GM18951 (cell line): ENCODE results near the gene GSPT1.
"Not testable (repeated sequence)": the region's sequence is repeated elsewhere in the genome, so short reads cannot be mapped to it uniquely, and the experiment has no call there.

ENCODE experiments used
- POLR2A ChIP-seq: IDR thresholded peaks from 4 replicates; pipeline ENCODE4 v1.6.1; 2011; ENCODE audit warnings: mild to moderate bottlenecking; ENCODE audit not compliant: insufficient read length, insufficient read depth; ENCODE audit errors: extremely low read depth
- in situ Hi-C: fragments of 300-500 bp; cut with MboI; formaldehyde crosslinking; loops from one replicate; pipeline ENCODE4 v1.12.0; 2022; ENCODE audit warnings: low sequenced_read_pairs, mixed read lengths, inconsistent platforms; ENCODE audit not compliant: unreplicated experiment

The GSPT1 gene

DNA sequence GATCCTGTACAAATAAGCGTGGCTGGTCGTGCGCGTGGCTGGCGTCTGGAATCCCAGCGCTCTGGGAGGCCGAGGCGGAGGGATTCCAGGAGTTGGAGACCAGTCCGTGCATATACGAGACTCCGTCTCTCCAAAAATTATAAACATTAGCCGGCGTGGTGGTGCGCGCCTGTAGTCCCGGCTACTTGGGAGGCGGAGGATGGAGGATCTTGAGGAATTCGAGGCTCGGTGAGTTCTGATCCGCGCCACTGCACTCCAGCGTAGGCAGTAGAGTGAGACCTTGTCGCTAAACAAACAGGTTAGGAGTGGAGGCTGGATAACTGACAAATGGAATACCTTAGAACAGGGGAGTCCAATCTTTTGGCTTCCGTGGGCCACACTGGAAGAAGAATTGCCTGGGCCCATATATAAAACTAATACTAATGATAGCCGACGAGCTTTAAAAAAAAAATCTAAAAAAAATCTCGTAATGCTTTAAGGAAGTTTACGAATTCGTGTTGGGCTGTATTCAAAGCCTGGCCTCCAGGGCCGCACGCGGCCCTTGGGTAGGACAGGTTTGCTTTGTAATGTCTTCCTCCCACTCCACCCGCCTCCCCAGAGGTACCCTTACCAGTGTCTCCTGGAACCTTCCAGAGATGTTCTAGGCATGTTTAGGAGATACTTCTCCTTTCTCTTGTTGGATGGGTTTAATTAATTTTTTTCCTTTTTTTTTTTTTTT is 63.5 kb downstream of the GSPT1 start:
- no peak for TF ChIP-seq POLR2A
- in situ Hi-C loops: no loop called here

DNA sequence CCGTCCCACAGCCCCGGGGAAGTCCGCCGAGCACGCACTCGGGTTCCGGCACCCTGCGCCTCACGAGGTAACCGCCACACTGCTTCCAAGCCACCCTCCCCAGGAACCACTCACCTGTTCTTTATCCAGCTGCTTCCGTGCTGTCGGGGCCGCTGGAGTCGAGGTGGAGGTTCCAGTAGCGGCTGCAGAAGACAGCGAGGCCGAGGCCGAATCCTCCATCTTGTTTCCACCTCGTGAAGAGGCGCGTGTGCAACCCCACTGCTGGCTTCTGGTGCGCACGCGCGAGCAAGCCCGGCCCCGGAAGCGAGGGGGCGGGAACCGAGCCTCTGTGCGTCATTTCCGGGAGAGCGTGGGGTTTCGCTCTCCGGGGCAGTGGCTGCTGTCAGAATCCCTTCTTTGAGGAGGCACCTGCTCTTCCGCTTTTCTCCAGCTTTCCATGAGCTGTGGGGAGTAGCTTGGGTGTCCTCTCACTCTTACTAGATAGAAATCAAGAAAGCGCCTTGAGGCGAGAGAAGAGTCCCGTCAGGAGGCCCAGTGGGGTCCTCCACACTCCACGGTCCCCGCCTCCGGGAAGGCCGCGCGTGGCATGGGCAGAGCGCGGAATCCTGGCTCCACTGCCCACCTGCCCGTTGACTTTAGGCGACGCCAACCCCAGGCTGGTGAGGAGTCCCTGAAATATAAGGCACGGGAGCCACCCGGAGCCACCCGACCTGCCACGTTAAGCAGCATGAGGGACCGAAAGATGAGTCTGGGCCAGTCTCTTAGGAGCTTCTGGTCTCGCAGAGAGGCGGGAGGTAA is 64.3 kb downstream of the GSPT1 start, which contains the start of gene RSL1D1:
Gene RSL1D1 (minus strand): TSS at position 249 of the 798 bp plus-strand sequence. CDS start 30 bp downstream, at position 219.
- in situ Hi-C loops: no loop called here
- TF ChIP-seq POLR2A: peak; percentile 98

DNA sequence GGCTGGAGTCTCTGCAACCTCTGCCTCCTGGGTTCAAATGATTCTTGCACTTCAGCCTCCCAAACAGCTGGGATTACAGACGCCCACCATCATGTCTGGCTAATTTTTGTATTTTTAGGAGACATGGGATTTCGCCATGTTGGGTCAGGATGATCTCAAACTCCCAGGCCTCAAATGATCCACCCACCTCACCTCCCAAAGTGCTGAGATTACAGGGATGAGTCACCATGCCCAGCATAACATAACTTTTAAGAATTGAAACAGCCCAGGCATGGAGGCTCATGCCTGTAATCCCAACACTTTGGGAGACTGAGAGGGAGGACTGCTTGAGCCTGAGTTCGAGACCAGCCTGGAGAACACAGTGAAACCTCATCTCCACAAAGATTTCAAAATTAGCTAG is 66.9 kb downstream of the GSPT1 start:
- TF ChIP-seq POLR2A: no peak
- in situ Hi-C loops: no loop called here

DNA sequence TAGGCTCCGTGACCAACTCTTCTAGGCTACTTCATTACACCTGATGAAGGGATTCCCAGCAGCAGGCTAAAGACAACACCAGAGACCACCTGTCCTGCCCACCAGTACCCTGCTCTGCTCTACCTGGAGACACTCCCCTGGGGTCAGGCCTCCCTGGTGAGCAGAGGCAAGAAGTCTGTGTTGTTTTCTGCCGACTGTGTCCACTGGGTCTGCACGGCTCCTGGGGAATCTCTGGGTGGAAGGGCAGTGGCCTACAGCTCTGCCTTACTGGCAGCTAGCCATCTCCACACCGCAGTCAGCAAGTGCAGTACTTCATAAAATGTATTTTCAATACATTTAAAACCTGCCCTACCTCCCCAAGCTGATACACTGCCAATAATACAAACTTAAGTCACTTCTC is 71.3 kb downstream of the GSPT1 start:
- TF ChIP-seq POLR2A: no peak
- in situ Hi-C loops: no loop called here

DNA sequence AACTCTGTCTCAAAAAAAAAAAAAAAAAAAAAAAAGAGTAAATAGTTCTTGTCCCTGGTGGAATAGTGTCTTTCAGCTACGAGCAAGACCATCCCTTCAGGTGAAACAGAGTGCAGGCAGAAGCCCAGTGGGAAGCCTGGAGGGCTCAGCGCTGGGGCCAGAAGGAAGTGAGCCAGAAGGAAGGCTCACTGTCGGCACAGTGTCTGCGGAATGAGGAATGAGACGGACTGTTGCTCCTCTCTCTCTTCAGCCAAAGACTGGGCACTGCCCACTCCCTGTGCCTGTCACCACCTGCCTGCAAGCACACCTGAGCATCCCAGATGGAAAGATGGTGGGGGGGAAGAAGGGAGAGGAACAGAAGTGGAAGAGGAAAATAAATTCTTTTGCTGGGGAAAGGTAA is 71.9 kb downstream of the GSPT1 start:
- TF ChIP-seq POLR2A: no peak
- in situ Hi-C loops: no loop called here

DNA sequence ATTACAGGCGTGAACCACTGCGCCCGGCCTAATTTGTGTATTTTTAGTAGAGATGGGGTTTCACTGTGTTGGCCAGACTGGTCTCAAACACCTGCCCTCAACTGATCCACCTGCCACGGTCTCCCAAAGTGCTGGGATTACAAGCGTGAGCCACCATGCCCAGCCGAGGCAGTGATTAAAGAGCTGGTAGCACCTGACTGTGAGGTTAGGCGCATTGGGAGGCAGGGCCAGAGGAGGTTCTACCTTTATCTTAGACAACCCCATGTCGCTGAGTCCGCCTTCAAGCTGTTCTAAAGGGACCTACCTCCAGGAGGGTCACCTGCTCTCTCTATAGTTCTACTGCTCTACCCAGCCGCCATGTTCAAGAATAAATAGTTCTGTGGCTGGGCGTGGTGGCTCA is 72.5 kb downstream of the GSPT1 start:
- no peak for TF ChIP-seq POLR2A
- in situ Hi-C loops: no loop called here

DNA sequence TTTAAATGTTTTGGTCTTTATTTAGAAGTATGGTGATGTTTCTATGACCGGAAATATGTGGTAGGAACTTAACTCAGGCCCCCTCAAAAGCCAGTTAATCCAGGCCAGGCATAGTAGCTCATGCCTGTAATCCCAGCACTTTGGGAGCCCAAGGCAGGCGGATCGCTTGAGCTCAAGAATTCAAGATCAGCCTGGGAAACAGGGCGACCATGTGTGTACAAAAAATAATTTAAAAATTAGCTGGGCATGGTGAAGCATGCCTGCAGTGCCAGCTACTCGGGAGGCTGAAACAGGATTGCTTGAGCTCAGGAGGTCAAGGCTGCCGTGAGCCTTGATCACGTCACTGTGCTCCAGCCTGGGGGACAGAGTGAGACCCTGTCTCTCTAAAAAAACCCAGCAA is 74.7 kb downstream of the GSPT1 start:
- in situ Hi-C loops: no loop called here
- TF ChIP-seq POLR2A: no peak

DNA sequence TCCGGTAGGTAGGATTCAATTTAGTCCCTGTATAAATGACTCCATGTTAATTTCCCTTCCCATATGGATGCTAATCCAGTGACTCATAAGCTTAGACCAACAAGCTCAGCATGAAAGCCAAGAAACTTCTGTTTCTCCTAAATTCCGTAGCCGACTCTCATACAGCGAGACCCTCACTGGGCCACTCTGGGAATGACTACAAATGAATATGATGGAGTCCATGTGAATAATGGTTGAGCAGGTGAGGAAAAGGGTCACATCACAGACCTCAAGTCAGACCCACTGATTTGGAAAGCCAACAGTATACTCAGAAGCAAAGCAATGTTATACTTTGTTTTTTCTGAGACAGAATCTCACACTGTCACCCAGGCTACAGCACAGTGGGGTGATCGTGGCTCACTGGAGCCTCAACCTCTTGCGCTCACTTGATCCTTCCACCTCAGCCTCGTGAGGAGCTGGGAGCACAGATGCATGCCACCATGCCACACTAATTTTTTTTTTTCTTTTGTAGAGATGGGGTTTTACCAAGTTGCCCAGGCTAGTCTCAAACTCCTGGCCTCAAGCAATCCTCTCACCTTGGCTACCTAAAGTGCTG is 79.0 kb downstream of the GSPT1 start:
- in situ Hi-C loops: no loop called here
- TF ChIP-seq POLR2A: no peak

DNA sequence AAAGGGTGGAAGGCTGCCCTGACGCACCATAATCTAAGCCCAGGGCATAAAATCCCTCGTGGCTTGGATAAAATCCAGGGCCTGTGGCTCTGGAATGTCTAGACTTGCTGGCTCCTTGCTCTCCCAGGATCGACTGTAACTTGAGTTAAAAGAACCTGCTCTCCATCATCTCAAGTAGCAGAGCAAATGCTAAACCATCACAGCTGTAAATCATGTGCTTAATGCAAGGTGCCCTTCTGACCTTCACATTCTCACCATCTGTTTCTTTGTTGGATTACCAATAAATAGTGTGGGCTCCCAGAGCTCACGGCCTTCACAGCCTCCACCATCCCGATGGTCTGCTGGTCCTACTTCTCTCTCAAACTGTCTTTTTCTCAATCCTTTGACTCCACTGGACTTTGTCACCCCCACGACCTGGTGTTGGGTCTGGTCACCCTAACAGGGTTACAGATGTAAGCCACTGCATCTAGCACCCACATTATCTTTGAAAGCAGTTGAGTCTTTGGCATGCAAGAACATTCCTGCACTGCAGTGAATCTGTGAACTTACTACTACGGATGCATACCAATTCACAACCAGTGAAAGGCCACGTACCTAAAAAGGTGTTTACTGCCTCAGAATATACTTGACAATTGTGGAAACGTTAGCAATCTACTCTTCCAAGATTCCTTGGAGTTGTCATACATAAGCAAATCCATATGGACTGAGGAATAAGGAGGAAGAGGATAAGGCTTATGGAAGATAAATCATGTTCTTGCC is 79.7 kb downstream of the GSPT1 start:
- in situ Hi-C loops: no loop called here

DNA sequence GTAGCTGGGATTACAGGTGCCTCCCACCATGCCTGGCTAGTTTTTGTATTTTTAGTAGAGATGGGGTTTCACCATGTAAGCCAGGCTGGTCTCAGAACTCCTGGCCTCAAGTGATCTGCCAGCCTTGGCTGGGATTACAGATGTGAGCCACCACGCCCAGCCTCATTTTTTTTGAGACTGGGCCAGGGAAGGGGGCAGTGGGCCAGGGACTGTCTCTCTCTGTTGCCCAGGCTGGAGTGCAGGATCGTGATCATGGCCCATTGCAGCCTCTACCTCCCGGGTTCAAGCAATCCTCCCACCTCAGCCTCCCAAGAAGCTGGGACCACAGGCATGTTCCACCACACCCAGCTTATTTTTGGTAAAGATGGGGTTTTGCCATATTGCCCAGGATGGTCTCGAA is 80.4 kb downstream of the GSPT1 start:
- in situ Hi-C loops: no loop called here
- no peak for TF ChIP-seq POLR2A

More for the DNA sequence above, 79.7 kb downstream of the GSPT1 start:
- no peak for TF ChIP-seq POLR2A

DNA sequence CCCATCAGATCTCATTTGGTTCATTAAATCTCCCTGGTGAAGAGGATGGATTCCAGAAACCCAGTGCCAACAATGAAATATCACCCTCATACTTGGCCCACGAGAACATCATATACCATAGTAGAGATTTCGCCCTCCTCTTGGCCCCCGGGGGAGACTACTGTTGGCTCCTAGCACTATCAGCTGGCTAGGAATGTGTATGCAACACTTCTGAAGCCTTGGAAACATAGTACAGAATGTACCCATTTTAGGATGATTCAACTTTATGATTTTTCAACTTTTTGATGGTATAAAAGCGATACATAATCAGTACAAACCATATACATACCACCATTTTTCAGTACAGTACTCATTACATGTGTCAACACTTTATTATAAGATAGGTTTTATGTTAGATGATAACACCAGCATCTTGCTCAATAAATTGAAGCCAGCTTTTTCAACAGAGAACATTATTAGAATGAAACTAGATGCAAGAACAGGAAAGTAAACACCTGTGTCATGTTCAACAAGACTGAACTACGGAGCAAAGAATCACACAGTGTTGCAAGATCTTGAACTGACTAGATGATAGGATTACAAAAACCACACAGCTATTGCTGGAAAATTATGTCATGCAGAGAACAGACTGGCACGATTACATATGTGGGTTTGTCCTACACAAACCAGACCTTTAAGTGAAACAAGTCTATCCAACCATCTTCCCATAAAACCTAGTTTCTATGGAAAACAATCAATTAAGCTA is 81.6 kb downstream of the GSPT1 start:
- TF ChIP-seq POLR2A: no peak
- in situ Hi-C loops: no loop called here

DNA sequence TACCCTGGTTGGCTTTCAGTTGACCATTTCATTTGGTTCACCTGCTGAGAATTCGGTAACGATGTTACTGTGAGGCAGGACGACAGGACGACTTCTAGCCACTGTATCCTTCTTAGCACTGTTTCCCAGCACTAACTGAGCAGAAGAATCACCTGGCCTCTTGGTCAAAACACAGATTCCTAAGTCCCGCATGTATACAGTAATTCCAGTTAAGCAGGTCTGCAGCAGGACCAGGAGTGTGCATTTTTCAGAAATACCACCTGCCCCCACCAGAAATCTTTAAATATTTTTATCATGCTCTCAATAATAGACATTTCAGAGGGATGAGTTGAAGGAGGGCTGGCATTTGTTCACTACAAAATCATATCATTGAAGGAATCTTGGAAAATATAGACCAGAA is 87.1 kb downstream of the GSPT1 start:
- no peak for TF ChIP-seq POLR2A
- in situ Hi-C loops: no loop called here

DNA sequence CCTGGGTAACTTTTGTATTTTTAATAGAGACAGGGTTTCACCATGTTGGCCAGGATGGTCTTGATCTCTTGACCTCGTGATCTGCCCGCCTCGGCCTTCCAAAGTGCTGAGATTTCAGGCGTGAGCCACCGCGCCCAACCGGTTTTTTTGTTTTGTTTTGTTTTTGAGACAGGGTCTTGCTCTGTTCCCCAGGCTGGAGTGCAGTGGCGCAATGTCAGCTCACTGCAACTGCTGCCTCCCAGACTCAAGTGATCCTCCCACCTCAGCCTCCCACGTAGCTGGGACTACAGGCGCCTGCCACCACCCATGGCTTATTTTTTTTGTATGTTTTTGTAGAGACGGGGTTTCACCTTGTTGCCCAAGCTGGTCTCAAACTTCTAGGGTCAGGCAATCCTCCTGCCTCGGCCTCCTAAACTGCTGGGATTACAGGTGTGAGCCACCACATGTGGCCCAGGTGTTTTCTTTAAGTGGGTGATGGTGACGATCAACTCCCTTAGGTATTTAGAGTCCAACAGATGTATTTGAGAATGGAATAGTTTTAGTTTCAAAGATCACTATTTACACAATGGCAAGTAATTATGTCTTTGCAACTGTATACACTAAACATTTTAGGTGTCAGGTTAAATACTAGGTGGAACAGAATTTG is 90.1 kb downstream of the GSPT1 start:
- in situ Hi-C loops: not testable (repeated sequence)
